ENCODE data around the gene TJP2.

Gene TJP2

DNA sequence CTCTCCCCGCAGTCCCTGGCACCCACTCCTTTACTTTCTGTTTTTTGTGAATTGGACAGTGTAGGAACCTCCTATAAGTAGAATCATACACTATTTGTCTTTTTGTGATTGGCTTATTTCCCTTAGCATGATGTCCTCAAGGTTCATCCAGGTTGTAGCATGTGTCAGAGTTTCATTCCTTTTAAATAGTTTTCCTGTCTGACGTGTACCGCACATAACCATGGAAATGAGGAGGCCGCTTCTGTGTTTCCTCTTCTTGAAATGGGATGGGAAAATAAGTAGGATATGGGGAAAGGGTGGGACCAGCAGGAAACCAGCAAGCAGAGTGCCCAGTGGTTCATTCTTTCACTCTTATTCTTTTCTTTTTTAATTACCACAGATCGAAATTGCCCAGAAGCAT, 78.4 kb downstream of the TJP2 start:
- Histone ChIP-seq H3K9ac (ENCODE audit: low read depth, low read length, poor library complexity) (no peak overlapping the region), H3K4me2 (ENCODE audit: insufficient read depth, low read length, poor library complexity, severe bottlenecking) (no peak overlapping the region), H3K4me3 (ENCODE audit: low read length in 2 of 2) (no peak overlapping the region), H3K18ac (ENCODE audit: low read length) (no peak overlapping the region), H3K4ac (ENCODE audit: low read length) (no peak overlapping the region), H2AK5ac (ENCODE audit: low read depth, low read length) (no peak overlapping the region), H3K14ac (ENCODE audit: low read length) (no peak overlapping the region), H3K36me3 (replicated peaks in 1 of 2; ENCODE audit: control insufficient read depth in 2 of 2, insufficient read depth in 2 of 2, low read length in 2 of 2) (peaks cover 22 to 75% of the 10 kb centered on the region in 2 donors), H2BK120ac (ENCODE audit: low read depth, low read length) (no peak overlapping the region), H3K4me1 (ENCODE audit: control insufficient read depth in 2 of 2, insufficient read depth in 1 of 2, low read depth in 1 of 2, low read length in 2 of 2) (peaks cover 0 to 2% of the 10 kb centered on the region in 2 donors), H3K79me1 (ENCODE audit: low read depth, low read length) (no peaks in the 10 kb centered on the region), H3K27me3 (ENCODE audit: control insufficient read depth in 3 of 3, insufficient read depth in 3 of 3, low read depth in 1 of 3, low read length in 3 of 3) (no peaks in the 10 kb centered on the region), H2BK5ac (ENCODE audit: low read length) (no peak overlapping the region), H2BK15ac (ENCODE audit: low read length) (no peak overlapping the region), H4K8ac (ENCODE audit: low read depth, low read length) (no peak overlapping the region), H4K91ac (ENCODE audit: low read depth, low read length, poor library complexity) (no peak overlapping the region), H3K27ac (replicated peaks; ENCODE audit: low read length) (no peak overlapping the region), H2AFZ (ENCODE audit: low read length) (no peak overlapping the region), H3K9me3 (replicated peaks in 1 of 2; ENCODE audit: control insufficient read depth in 2 of 2, insufficient read depth in 1 of 2, low read depth in 1 of 2, low read length in 2 of 2) (no peaks in the 10 kb centered on the region), H2BK12ac (ENCODE audit: low read length) (no peak overlapping the region), H3K23ac (ENCODE audit: low read depth, low read length, poor library complexity) (no peak overlapping the region)
- no peak for DNase-seq (ENCODE audit: low spot score)
- 100% methylated on average over 1 of the region's 5 CpGs; no CpG with 5 or more reads in 1 of the 2 donors for WGBS, 2 donors (ENCODE audit: extremely low coverage in 2 of 2, insufficient read length in 2 of 2, insufficient replicate concordance in 1 of 2)

DNA sequence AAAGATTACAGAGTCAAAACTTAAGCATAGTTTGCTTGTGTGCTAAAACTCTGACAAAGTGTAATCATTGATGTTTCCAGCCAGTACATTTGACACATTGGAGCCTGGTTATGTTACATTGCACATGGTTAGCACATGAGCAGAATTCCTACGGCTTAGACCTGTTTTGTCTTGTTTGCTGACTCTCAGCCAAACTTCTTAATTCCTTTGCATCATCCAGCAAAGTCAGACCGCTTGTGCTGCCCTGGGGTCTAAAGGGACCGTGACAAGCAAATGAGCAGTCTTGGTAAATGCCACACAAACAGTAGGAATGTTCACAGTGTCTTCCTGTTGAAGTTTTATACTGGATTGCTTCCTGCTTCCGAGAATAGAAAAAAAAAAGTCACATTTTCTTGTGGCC, 79.0 kb downstream of the TJP2 start:
- no CpG with 5 or more reads among the region's 4 CpGs for WGBS, 2 donors (ENCODE audit: extremely low coverage in 2 of 2, insufficient read length in 2 of 2, insufficient replicate concordance in 1 of 2)
- Histone ChIP-seq H2BK12ac (ENCODE audit: low read length) (no peak overlapping the region), H3K9ac (ENCODE audit: low read depth, low read length, poor library complexity) (no peak overlapping the region), H3K23ac (ENCODE audit: low read depth, low read length, poor library complexity) (no peak overlapping the region), H2AFZ (ENCODE audit: low read length) (no peak overlapping the region), H3K27me3 (ENCODE audit: control insufficient read depth in 3 of 3, insufficient read depth in 3 of 3, low read depth in 1 of 3, low read length in 3 of 3) (no peaks in the 10 kb centered on the region), H2BK120ac (ENCODE audit: low read depth, low read length) (no peak overlapping the region), H3K4ac (ENCODE audit: low read length) (no peak overlapping the region), H3K9me3 (replicated peaks in 1 of 2; ENCODE audit: control insufficient read depth in 2 of 2, insufficient read depth in 1 of 2, low read depth in 1 of 2, low read length in 2 of 2) (no peaks in the 10 kb centered on the region), H2BK5ac (ENCODE audit: low read length) (no peak overlapping the region), H4K8ac (ENCODE audit: low read depth, low read length) (no peak overlapping the region), H3K14ac (ENCODE audit: low read length) (no peak overlapping the region), H3K4me3 (ENCODE audit: low read length in 2 of 2) (no peak overlapping the region), H3K4me1 (ENCODE audit: control insufficient read depth in 2 of 2, insufficient read depth in 1 of 2, low read depth in 1 of 2, low read length in 2 of 2) (peaks cover 0 to 2% of the 10 kb centered on the region in 2 donors), H3K79me1 (ENCODE audit: low read depth, low read length) (no peaks in the 10 kb centered on the region), H3K36me3 (replicated peaks in 1 of 2; ENCODE audit: control insufficient read depth in 2 of 2, insufficient read depth in 2 of 2, low read length in 2 of 2) (peaks cover 17 to 68% of the 10 kb centered on the region in 2 donors), H3K4me2 (ENCODE audit: insufficient read depth, low read length, poor library complexity, severe bottlenecking) (no peak overlapping the region), H2AK5ac (ENCODE audit: low read depth, low read length) (no peak overlapping the region), H2BK15ac (ENCODE audit: low read length) (no peak overlapping the region), H3K18ac (ENCODE audit: low read length) (no peak overlapping the region), H4K91ac (ENCODE audit: low read depth, low read length, poor library complexity) (no peak overlapping the region), H3K27ac (replicated peaks; ENCODE audit: low read length) (no peak overlapping the region)
- DNase-seq (ENCODE audit: low spot score), result no peak

DNA sequence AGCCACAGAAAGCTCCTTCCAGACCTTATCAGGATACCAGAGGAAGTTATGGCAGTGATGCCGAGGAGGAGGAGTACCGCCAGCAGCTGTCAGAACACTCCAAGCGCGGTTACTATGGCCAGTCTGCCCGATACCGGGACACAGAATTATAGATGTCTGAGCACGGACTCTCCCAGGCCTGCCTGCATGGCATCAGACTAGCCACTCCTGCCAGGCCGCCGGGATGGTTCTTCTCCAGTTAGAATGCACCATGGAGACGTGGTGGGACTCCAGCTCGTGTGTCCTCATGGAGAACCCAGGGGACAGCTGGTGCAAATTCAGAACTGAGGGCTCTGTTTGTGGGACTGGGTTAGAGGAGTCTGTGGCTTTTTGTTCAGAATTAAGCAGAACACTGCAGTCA, 80.1 kb downstream of the TJP2 start:
- no peak overlapping the region for H2AK5ac ChIP-seq (ENCODE audit: low read depth, low read length)
- no peak overlapping the region for H4K8ac ChIP-seq (ENCODE audit: low read depth, low read length)
- H3K14ac ChIP-seq (ENCODE audit: low read length), result no peak overlapping the region
- no peak overlapping the region for H3K27ac ChIP-seq (replicated peaks; ENCODE audit: low read length)
- H3K23ac ChIP-seq (ENCODE audit: low read depth, low read length, poor library complexity), result no peak overlapping the region
- H3K79me1 ChIP-seq (ENCODE audit: low read depth, low read length), result no peaks in the 10 kb centered on the region
- no peak overlapping the region for H2BK120ac ChIP-seq (ENCODE audit: low read depth, low read length)
- H3K4me2 ChIP-seq (ENCODE audit: insufficient read depth, low read length, poor library complexity, severe bottlenecking), result no peak overlapping the region
- DNase-seq (ENCODE audit: low spot score), result no peak
- no peak overlapping the region for H3K4me3 ChIP-seq (ENCODE audit: low read length in 2 of 2)
- H2BK5ac ChIP-seq (ENCODE audit: low read length), result no peak overlapping the region
- no peak overlapping the region for H2BK15ac ChIP-seq (ENCODE audit: low read length)
- H3K4ac ChIP-seq (ENCODE audit: low read length), result no peak overlapping the region
- peaks cover 14 to 57% of the 10 kb centered on the region in 2 donors for H3K36me3 ChIP-seq (replicated peaks in 1 of 2; ENCODE audit: control insufficient read depth in 2 of 2, insufficient read depth in 2 of 2, low read length in 2 of 2)
- H2BK12ac ChIP-seq (ENCODE audit: low read length), result no peak overlapping the region
- no peak overlapping the region for H3K9ac ChIP-seq (ENCODE audit: low read depth, low read length, poor library complexity)
- peaks cover 0 to under 1% of the 10 kb centered on the region in 2 donors for H3K4me1 ChIP-seq (ENCODE audit: control insufficient read depth in 2 of 2, insufficient read depth in 1 of 2, low read depth in 1 of 2, low read length in 2 of 2)
- no peaks in the 10 kb centered on the region for H3K9me3 ChIP-seq (replicated peaks in 1 of 2; ENCODE audit: control insufficient read depth in 2 of 2, insufficient read depth in 1 of 2, low read depth in 1 of 2, low read length in 2 of 2)
- no CpG with 5 or more reads among the region's 11 CpGs for WGBS, 2 donors (ENCODE audit: extremely low coverage in 2 of 2, insufficient read length in 2 of 2, insufficient replicate concordance in 1 of 2)
- H3K18ac ChIP-seq (ENCODE audit: low read length), result no peak overlapping the region
- no peak overlapping the region for H4K91ac ChIP-seq (ENCODE audit: low read depth, low read length, poor library complexity)
- H3K27me3 ChIP-seq (ENCODE audit: control insufficient read depth in 3 of 3, insufficient read depth in 3 of 3, low read depth in 1 of 3, low read length in 3 of 3), result no peaks in the 10 kb centered on the region
- H2AFZ ChIP-seq (ENCODE audit: low read length), result no peak overlapping the region

DNA sequence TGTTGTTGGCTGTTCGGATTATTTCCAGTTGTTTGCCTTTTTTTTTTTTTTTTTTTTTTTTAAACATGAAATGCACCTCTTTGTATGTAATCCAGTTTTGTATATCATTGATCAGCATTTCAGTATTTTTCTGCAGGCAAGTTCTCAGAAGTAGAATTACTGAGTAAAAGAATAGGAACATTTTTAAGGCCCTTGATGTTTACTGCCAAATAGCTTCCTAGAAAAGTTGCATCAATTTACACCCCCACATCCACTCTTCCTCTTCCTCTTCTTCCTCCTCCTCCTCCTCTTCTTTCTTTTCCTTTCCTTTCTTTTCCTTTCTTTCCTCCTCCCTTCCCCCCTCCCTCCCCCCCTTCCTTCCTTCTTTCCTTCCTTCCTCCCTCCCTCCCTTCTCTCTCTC, 81.5 kb downstream of the TJP2 start:
- H2BK5ac ChIP-seq (ENCODE audit: low read length), result no peak overlapping the region
- no peak overlapping the region for H2AK5ac ChIP-seq (ENCODE audit: low read depth, low read length)
- H3K4me2 ChIP-seq (ENCODE audit: insufficient read depth, low read length, poor library complexity, severe bottlenecking), result no peak overlapping the region
- no peak overlapping the region for H2AFZ ChIP-seq (ENCODE audit: low read length)
- no peak overlapping the region for H2BK120ac ChIP-seq (ENCODE audit: low read depth, low read length)
- H3K14ac ChIP-seq (ENCODE audit: low read length), result no peak overlapping the region
- no peaks in the 10 kb centered on the region for H3K27me3 ChIP-seq (ENCODE audit: control insufficient read depth in 3 of 3, insufficient read depth in 3 of 3, low read depth in 1 of 3, low read length in 3 of 3)
- WGBS, 2 donors (ENCODE audit: extremely low coverage in 2 of 2, insufficient read length in 2 of 2, insufficient replicate concordance in 1 of 2), result no CpG with 5 or more reads among the region's 1 CpG
- no peak for DNase-seq (ENCODE audit: low spot score)
- no peak overlapping the region for H2BK12ac ChIP-seq (ENCODE audit: low read length)
- no peaks in the 10 kb centered on the region for H3K9me3 ChIP-seq (replicated peaks in 1 of 2; ENCODE audit: control insufficient read depth in 2 of 2, insufficient read depth in 1 of 2, low read depth in 1 of 2, low read length in 2 of 2)
- no peaks in the 10 kb centered on the region for H3K79me1 ChIP-seq (ENCODE audit: low read depth, low read length)
- no peak overlapping the region for H3K9ac ChIP-seq (ENCODE audit: low read depth, low read length, poor library complexity)
- no peak overlapping the region for H3K27ac ChIP-seq (replicated peaks; ENCODE audit: low read length)
- H2BK15ac ChIP-seq (ENCODE audit: low read length), result no peak overlapping the region
- H3K23ac ChIP-seq (ENCODE audit: low read depth, low read length, poor library complexity), result no peak overlapping the region
- H3K4ac ChIP-seq (ENCODE audit: low read length), result no peak overlapping the region
- H3K4me3 ChIP-seq (ENCODE audit: low read length in 2 of 2), result no peak overlapping the region
- H3K4me1 ChIP-seq (ENCODE audit: control insufficient read depth in 2 of 2, insufficient read depth in 1 of 2, low read depth in 1 of 2, low read length in 2 of 2), result peaks cover 0 to 3% of the 10 kb centered on the region in 2 donors
- H3K36me3 ChIP-seq (replicated peaks in 1 of 2; ENCODE audit: control insufficient read depth in 2 of 2, insufficient read depth in 2 of 2, low read length in 2 of 2), result peaks cover 14 to 48% of the 10 kb centered on the region in 2 donors
- no peak overlapping the region for H4K8ac ChIP-seq (ENCODE audit: low read depth, low read length)
- H3K18ac ChIP-seq (ENCODE audit: low read length), result no peak overlapping the region
- H4K91ac ChIP-seq (ENCODE audit: low read depth, low read length, poor library complexity), result no peak overlapping the region

Data from neuronal stem cell (in vitro differentiated cells).